Calu3 (cell line): ENCODE results near the gene KRTAP13-3. TPM values are rescaled to one million over a fixed set of nuclear protein-coding genes. Genes with fewer than 3 reads are reported as not detected.

Experiments used
- Bru-seq: library from RNA; stranded (reverse); fragments of 400-500 nt; gene quantifications from one replicate; lab custom pipeline; 2021; lab: Mats Ljungman, UMichigan
- BruChase-seq, 2 experiments: library from RNA; stranded (reverse); fragments of 400-500 nt; gene quantifications; one replicate each; lab custom pipeline; 2021; lab: Mats Ljungman, UMichigan
- BruUV-seq: library from RNA; stranded (reverse); fragments of 400-500 nt; replicated peaks from 2 replicates; lab custom pipeline; 2021; lab: Mats Ljungman, UMichigan
- CTCF ChIA-PET: fragments of 300-600 bp; sonication (Branson Sonifier 250); formaldehyde crosslinking; loops from one replicate; lab custom pipeline; 2022; ENCODE audit warnings: antibody characterized with exemption; lab: Charles Lee
- DNase-seq: peaks from one replicate; pipeline ENCODE4 v3.0.0; 2022
- H3K27ac Mint-ChIP-seq: one replicate; pipeline ENCODE4 v1.8.0; 2022; ENCODE audit warnings: mixed read lengths; ENCODE audit not compliant: unreplicated experiment
- H3K27me3 Mint-ChIP-seq: one replicate; pipeline ENCODE4 v1.8.0; 2022; ENCODE audit warnings: mixed read lengths; ENCODE audit not compliant: unreplicated experiment
- H3K36me3 Mint-ChIP-seq: one replicate; pipeline ENCODE4 v1.8.0; 2022; ENCODE audit warnings: mild to moderate bottlenecking, moderate library complexity, mixed read lengths; ENCODE audit not compliant: insufficient read depth, unreplicated experiment
- H3K4me1 Mint-ChIP-seq: one replicate; pipeline ENCODE4 v1.8.0; 2022; ENCODE audit warnings: mild to moderate bottlenecking, low read depth, mixed read lengths; ENCODE audit not compliant: unreplicated experiment
- H3K4me3 Mint-ChIP-seq: one replicate; pipeline ENCODE4 v1.8.0; 2022; ENCODE audit warnings: mild to moderate bottlenecking, low read depth, moderate library complexity, mixed read lengths; ENCODE audit not compliant: unreplicated experiment
- H3K9me3 Mint-ChIP-seq: one replicate; pipeline ENCODE4 v1.8.0; 2022; ENCODE audit warnings: low read depth, mixed read lengths; ENCODE audit not compliant: unreplicated experiment
- intact Hi-C: fragments of 100-400 bp; cut with micrococcal nuclease; formaldehyde crosslinking; loops from one replicate; pipeline ENCODE4 v1.10.0; 2022; ENCODE audit not compliant: unreplicated experiment
- long read RNA-seq: library from polyadenylated mRNA; stranded (forward); transcript quantifications from one replicate; pipeline ENCODE4 v2.0.0, GENCODE V29; 2022
- total RNA-seq: library from RNA; stranded (reverse); gene quantifications from 2 replicates; pipeline ENCODE4 v1.2.3, GENCODE V29; 2022
- TF ChIP-seq, protein P1 (sequence below): fragments of 200-600 bp; IDR thresholded peaks from one replicate; pipeline ENCODE4 v1.8.0; 2022; ENCODE audit warnings: antibody characterized with exemption; ENCODE audit not compliant: unreplicated experiment

KRTAP13-3 gene, protein sequence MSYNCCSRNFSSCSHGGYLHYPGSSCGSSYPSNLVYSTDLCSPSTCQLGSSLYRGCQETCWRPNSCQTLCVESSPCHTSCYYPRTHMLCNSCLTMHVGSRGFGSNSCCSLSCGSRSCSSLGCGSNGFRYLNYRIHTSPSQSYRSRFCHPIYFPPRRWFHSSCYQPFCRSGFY
- total RNA-seq (not detected in 2 replicates), Bru-seq, nascent RNA (not detected), BruChase-seq, experiment 1, labeled RNA remaining after a 6-hour chase (not detected), BruChase-seq, experiment 2, labeled RNA remaining after a 2-hour chase (not detected)
- long read RNA-seq = 0 reads

GRCh38 chr21:30425826-30426225 is at the start of gene KRTAP13-3:
TSS of gene KRTAP13-3 (minus strand) at chr21:30425926. CDS start at chr21:30425912, 14 bp downstream.
- TF ChIP-seq, protein P1, sequence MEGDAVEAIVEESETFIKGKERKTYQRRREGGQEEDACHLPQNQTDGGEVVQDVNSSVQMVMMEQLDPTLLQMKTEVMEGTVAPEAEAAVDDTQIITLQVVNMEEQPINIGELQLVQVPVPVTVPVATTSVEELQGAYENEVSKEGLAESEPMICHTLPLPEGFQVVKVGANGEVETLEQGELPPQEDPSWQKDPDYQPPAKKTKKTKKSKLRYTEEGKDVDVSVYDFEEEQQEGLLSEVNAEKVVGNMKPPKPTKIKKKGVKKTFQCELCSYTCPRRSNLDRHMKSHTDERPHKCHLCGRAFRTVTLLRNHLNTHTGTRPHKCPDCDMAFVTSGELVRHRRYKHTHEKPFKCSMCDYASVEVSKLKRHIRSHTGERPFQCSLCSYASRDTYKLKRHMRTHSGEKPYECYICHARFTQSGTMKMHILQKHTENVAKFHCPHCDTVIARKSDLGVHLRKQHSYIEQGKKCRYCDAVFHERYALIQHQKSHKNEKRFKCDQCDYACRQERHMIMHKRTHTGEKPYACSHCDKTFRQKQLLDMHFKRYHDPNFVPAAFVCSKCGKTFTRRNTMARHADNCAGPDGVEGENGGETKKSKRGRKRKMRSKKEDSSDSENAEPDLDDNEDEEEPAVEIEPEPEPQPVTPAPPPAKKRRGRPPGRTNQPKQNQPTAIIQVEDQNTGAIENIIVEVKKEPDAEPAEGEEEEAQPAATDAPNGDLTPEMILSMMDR = no peak
- intact Hi-C loops = no loop called here
- H3K27me3 Mint-ChIP-seq = no peaks in the 10 kb centered on the region
- no peak within 1 kb of the TSS for H3K27ac Mint-ChIP-seq
- BruUV-seq = no TSS peak
- H3K9me3 Mint-ChIP-seq = peaks cover 7% of the 10 kb centered on the region
- no peak for DNase-seq
- H3K4me3 Mint-ChIP-seq = no peak within 1 kb of the TSS
- H3K4me1 Mint-ChIP-seq = no peaks in the 10 kb centered on the region
- H3K36me3 Mint-ChIP-seq = no peaks in the 10 kb centered on the region
- CTCF ChIA-PET = no interaction called here

- no peak overlapping the region for H3K4me3 Mint-ChIP-seq
- CTCF ChIA-PET = no interaction called here
- no peak for DNase-seq
- no peak overlapping the region for H3K27ac Mint-ChIP-seq
- H3K4me1 Mint-ChIP-seq = no peaks in the 10 kb centered on the region
- H3K36me3 Mint-ChIP-seq = no peaks in the 10 kb centered on the region
- no TSS peak for BruUV-seq
- intact Hi-C loops = no loop called here
- H3K9me3 Mint-ChIP-seq = peaks cover 11% of the 10 kb centered on the region
- TF ChIP-seq, protein P1 = no peak
- no peaks in the 10 kb centered on the region for H3K27me3 Mint-ChIP-seq
Observed at GRCh38 chr21:30468900-30469714, 43.4 kb upstream of the KRTAP13-3 start.

DNA sequence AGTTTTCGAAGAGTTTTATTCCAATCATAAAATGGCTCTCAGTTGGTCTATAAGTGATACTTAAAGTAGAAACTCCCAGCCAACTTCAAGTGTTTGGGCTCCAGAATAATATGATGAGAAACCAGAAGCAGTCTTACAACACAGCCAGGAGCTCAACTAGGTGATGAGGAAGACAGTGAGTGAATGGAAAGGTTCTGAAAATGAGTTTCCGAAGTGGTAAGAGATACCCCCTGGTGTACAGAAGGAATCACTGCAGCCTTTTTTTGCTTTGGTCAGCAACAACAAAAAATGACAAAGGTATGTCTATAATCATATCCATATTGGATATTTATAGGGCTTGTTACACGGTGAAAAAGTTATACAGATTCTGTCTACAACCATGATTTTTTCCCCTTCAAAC is 38.0 kb upstream of the KRTAP13-3 start:
- TF ChIP-seq, protein P1 = no peak
- no peak overlapping the region for H3K27ac Mint-ChIP-seq
- no peak overlapping the region for H3K4me3 Mint-ChIP-seq
- DNase-seq = no peak
- CTCF ChIA-PET = no interaction called here
- no peaks in the 10 kb centered on the region for H3K4me1 Mint-ChIP-seq
- H3K9me3 Mint-ChIP-seq = peaks cover 5% of the 10 kb centered on the region
- no peaks in the 10 kb centered on the region for H3K27me3 Mint-ChIP-seq
- intact Hi-C loops = no loop called here
- no TSS peak for BruUV-seq
- no peaks in the 10 kb centered on the region for H3K36me3 Mint-ChIP-seq

DNA sequence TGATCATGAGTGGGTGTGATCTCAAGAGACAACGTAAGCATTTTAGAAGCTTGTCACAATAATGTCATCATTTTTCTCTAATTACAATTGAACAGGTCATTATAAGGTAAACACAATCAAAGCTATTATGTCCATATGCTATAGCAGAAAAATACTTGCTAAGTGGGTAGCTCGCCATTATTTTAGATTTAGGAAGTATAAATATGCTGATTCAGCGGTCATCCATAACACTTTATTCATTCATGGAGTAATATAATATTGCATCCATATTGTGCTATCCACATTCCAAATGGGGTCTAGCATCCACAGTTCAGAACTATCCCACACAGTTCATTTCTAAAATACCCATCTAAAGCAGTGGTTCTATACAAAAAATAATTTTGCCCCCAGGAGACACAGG is 22.8 kb upstream of the KRTAP13-3 start:
- intact Hi-C loops = no loop called here
- no peak for DNase-seq
- Mint-ChIP-seq H3K36me3 (no peaks in the 10 kb centered on the region), H3K4me3 (no peak overlapping the region), H3K4me1 (no peaks in the 10 kb centered on the region), H3K27ac (no peak overlapping the region), H3K27me3 (no peaks in the 10 kb centered on the region), H3K9me3 (no peaks in the 10 kb centered on the region)
- TF ChIP-seq, protein P1 = no peak
- no TSS peak for BruUV-seq
- CTCF ChIA-PET = interaction anchor here (0.6 kb wide), 1 partner anchor 550 kb away, joined by 6 read pairs; no protein-coding TSS in a partner anchor
